SW 1271 (cell line): Measurements from ENCODE around the gene NOMO2.
"Not testable (repeated sequence)": the region's sequence is repeated elsewhere in the genome, so short reads cannot be mapped to it uniquely, and the experiment has no call there.

Source experiments
- DNase-seq, 2 experiments: peaks; one replicate each; lab custom pipeline; 2025; lab: John Stamatoyannopoulos, UW

NOMO2 gene

GRCh38 chr16:18577942-18578341 is 16.0 kb upstream of the NOMO2 start:
- not testable (repeated sequence) for DNase-seq

- not testable (repeated sequence) for DNase-seq
These were observed 14.0 kb upstream of the NOMO2 start for GRCh38 chr16:18575945-18576344.

- not testable (repeated sequence) for DNase-seq
These were observed 13.5 kb upstream of the NOMO2 start for GRCh38 chr16:18575298-18575917.

GRCh38 chr16:18573887-18574286 is 12.0 kb upstream of the NOMO2 start:
- DNase-seq: not testable (repeated sequence)

GRCh38 chr16:18572973-18573372 is 11.1 kb upstream of the NOMO2 start:
- not testable (repeated sequence) for DNase-seq

GRCh38 chr16:18571307-18571850 is 9.5 kb upstream of the NOMO2 start:
- DNase-seq: not testable (repeated sequence)

GRCh38 chr16:18570529-18571306 is 8.8 kb upstream of the NOMO2 start:
- DNase-seq: not testable (repeated sequence)

- not testable (repeated sequence) for DNase-seq
These were observed 1.3 kb downstream of the NOMO2 start for GRCh38 chr16:18560416-18561220.

- not testable (repeated sequence) for DNase-seq
These were observed 8.2 kb downstream of the NOMO2 start for GRCh38 chr16:18553671-18554070.

GRCh38 chr16:18547382-18547781 is 14.5 kb downstream of the NOMO2 start:
- DNase-seq: not testable (repeated sequence)

GRCh38 chr16:18546853-18547252 is 15.0 kb downstream of the NOMO2 start:
- DNase-seq: not testable (repeated sequence)

GRCh38 chr16:18544232-18545081 is 17.4 kb downstream of the NOMO2 start:
- DNase-seq: not testable (repeated sequence)

- DNase-seq: not testable (repeated sequence)
These were observed 20.0 kb downstream of the NOMO2 start for GRCh38 chr16:18541912-18542311.

- DNase-seq: not testable (repeated sequence)
These were observed 24.9 kb downstream of the NOMO2 start for GRCh38 chr16:18537004-18537403.

GRCh38 chr16:18535519-18536168 is 26.3 kb downstream of the NOMO2 start:
- not testable (repeated sequence) for DNase-seq

- DNase-seq: not testable (repeated sequence)
These were observed 27.6 kb downstream of the NOMO2 start for GRCh38 chr16:18534308-18534707.

- not testable (repeated sequence) for DNase-seq
These were observed 30.6 kb downstream of the NOMO2 start for GRCh38 chr16:18531323-18531722.

GRCh38 chr16:18530329-18530728 is 31.6 kb downstream of the NOMO2 start:
- DNase-seq: not testable (repeated sequence)

GRCh38 chr16:18526547-18526946 is 35.4 kb downstream of the NOMO2 start:
- not testable (repeated sequence) for DNase-seq

GRCh38 chr16:18525882-18526482 is 35.9 kb downstream of the NOMO2 start:
- DNase-seq: not testable (repeated sequence)
